Stimulated activated CD8-positive, alpha-beta memory T cell treated with anti-CD3 and anti-CD28 coated beads, Interleukin-4, amount 100 ng/mL, for 4 hours (primary cell): Measurements from ENCODE around the gene SLC35F4.

ENCODE experiments used
- DNase-seq, 2 donors: peaks; one replicate each; pipeline ENCODE4 v3.0.0-alpha.2; 2020; ENCODE audit warnings: low read depth in 2 of 2, low spot score in 1 of 2

SLC35F4 gene

DNA sequence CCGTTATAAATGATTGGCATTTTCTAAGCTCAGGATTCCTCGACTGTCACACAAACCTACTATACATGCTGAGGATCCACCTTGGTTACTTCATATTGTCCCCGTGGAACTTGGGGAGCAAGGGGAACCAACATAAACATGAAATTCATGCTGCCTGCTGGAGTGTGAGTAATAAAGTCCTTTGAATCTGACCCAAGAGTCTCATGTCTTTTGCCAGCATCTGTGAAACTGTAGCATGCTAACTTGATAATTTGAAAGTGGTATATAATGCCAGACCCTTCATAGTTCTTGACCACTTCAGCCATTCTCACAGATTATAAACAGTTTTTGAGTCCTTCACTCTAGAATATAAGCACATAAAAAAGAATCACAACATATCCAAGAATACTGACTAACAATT, 17.1 kb downstream of the SLC35F4 start:
- DNase-seq: no peak

GRCh38 chr14:57848353-57848752, 17.5 kb downstream of the SLC35F4 start:
- DNase-seq: no peak

DNA sequence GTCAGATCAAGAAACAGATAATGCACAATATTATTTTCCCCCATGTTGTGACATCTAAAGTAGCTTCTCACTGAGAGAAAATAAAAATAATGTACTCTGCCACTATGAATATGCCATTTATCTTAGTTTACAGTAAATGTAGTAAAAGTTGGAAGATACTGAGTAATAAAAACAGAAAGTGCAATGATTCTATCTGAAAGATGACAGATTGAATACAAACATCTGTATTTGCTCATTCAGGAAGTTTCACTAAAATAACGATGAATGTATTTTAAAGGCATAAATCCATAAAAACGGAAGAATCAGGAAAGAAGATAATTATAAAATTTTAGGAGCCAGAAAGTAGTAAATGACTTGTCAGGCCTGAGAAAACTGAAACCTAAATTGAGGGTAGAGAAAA, 18.2 kb downstream of the SLC35F4 start:
- DNase-seq: no peak

- no peak for DNase-seq
Measured at GRCh38 chr14:57847096-57847495, 18.8 kb downstream of the SLC35F4 start.

DNA sequence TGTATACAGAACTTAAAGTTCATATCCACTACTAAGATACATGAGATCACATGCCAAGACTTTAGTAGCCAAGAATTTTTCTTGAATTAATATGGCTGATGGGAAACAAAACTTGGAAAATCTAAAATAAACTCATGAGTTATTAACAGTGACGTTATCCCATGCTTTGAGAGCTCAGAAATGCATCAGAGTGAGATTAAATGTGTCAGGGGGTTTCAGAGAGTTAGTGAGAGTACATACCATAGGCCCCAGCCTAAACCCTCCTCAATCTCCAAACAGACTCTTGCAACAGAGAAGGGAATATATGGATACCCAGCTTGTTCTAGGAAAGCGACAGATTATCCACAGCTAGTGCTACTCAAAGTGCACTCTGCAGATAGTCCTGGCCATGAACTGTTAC, 19.3 kb downstream of the SLC35F4 start:
- no peak for DNase-seq

DNA sequence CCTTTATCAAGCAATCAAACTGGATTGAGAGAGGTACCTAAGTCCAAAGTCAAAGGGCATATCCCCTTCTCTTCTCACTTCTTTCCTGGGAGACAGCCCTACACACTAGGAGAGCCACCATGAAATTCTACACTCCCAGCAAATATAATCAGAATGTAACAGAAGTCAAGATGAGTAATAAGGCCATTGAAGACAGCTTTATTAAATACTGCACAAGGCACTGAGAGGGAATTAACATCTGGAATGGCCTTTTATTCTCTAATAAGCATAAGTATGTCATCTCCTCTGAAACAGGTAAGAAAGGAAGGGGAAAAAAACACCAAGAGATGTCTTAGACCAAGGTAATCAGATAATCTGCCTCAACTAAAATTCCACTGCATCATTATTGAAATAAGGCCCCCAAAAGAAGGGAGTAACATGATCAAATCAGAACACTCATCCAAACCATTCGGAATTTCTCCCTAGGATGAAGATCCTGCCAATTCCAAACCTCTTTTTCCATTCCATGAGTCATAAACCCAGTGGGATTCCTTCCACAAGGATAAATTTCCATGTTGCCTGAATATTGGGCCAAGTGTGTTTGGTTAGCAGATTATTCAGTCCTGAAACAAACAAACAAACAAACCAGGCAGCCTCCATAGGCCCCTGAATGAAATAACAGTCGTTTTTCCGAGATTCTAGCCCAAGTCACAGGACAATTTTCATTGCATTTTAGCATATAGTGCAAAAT, 19.9 kb downstream of the SLC35F4 start:
- DNase-seq: no peak

DNA sequence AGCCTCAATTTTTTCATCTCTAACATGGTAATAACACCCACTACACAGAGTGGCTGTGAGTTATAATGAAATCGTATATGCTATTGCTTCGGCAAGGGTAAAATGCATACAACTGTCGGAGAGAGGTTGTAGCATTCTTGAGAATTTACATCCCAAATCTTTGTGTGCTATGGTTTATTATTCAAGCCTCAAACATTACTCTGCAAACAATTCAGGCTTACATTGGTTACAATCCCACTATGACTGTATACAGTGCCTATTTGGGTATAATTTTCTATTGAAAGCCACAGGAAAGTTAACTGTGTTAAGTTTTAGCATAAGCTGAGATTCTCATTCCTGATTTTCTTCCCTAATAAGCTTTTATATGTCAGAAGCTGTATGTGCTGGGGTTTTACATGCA, 20.6 kb downstream of the SLC35F4 start:
- DNase-seq: no peak

DNA sequence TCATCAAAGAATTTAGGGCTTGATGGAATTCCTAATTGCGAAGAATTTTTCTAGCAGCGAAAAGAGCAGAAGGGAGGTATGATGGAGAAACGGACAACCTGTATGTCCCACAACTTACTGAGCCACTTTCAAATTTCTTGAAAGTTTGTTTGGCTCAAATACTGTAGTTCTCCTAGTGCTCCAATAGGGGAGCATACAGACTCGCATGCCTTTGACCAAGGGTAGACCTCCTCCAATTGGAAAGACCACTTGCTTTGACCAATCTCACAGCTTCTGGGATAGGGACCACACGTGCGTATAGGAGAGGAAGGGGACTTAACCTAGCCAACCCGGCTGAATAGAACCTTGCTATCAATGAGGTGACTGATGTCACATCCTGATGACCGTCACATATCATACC, 28.6 kb downstream of the SLC35F4 start:
- DNase-seq: no peak

DNA sequence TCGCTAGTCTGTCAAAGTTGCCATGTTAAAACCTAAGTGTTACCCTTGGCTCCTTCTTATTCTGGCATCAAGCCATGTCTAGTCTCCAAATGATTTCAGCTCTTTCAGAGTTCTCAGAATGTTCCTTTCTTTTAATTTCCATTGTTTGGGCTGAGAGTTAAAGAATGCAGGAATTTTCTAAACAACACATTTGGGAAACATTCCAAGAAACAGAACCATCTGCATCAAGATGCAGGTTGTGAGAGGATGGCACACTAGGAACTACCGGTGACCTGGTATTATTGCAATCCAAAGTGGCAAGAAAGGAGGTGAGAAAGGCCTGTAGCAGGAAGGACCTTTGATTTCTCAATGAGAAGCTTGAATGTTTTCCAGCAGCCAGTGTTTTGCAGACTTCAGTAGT, 30.1 kb downstream of the SLC35F4 start:
- no peak for DNase-seq

DNA sequence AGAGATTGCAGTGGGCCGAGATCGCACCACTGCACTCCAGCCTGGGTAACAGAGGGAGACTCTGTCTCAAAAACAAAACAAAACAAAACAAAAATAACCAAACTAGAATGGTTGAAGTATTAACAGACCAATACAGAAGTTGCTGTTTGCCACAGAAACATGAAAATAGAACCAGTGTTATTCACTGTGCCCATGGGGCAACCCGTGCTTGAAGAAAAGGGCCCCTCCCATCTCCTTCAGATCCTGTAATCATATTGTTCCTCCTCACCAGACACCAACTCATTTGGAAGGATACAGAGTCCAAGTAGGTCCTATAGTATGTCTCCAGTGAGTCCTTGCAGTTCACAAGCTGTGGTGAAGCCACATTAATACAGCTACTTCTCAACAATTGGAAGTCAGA, 30.9 kb downstream of the SLC35F4 start:
- DNase-seq: no peak

DNA sequence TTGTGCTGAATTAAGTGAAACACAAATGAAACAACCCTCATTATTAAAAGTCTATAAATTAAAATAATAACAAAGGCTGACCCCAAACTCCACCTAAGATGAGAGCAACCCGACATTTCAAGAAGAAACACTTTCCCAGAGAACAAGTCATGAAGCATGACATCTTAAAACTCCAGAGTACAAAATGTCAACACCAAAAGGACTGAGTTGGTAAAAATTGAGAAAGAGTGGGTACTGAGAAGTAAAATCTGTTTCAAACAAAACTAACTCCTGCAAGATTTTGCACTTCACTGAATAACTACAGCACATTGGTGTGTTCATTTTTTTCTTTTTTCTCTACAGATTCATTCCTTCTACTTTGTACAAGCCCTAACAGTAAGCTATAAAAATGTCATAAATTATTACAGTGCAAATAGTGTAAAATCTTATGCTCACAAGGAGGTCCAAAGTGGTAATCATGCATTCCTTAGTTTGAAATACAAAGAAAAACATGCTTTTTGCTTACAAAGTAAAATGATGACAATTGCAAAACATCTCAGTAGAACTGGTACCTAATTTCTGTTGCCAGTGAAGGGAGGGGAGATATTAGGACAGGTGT, 31.8 kb downstream of the SLC35F4 start:
- DNase-seq: no peak

- no peak for DNase-seq
Measured at GRCh38 chr14:57833323-57833722, 32.6 kb downstream of the SLC35F4 start.

DNA sequence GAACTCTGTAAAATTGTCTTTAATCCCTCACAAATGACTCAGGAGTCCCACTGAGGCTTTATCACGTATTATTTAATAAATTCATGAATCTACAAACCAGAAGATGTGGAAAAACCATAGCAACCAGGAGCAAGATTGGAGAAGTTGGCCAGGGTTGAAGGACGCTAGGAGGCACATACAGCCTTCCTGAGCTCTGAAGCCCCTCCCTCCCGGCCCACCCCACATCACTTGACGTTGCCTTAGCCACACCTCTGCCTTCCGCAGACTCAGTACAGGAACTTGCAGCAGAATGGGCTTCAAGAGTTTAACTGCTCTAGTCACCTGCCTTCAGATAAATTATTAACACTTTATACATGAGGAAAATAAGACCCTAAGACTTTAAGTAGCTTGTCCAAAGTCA, 33.9 kb downstream of the SLC35F4 start:
- no peak for DNase-seq

- DNase-seq: no peak
Measured at GRCh38 chr14:57828713-57829112, 37.2 kb downstream of the SLC35F4 start.

DNA sequence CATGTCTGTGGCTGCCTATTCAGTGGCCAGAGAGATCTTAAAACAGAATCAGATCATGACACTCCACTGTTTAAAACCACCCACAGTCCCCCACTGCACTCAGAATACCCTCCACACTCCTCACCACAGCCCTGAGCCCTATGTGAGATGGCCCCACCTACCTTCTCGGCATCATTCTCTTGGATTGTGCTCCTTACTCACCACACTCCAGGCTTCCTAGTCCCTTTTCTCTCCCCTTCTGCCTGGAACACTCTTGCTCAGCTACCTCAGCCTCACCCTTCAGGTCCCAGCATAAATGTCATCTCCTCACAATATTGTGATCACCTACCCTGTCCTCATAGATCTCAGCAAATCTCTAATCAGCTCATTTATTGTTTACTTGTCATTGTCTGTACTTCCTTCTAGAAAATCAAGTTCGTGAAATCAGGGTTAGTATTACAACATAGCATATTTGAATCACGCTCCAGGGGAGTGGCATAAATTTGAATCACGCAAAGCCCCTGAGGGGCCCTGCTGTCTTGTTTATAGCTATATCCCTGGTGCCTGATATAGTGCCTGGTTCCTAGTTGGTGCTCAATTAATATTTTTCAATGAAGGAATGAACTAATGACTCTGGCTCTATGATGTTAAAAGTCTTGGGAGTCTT, 42.8 kb downstream of the SLC35F4 start:
- no peak for DNase-seq

GRCh38 chr14:57822081-57822480, 43.8 kb downstream of the SLC35F4 start:
- DNase-seq: no peak

GRCh38 chr14:57820581-57820980, 45.3 kb downstream of the SLC35F4 start:
- DNase-seq: no peak

- DNase-seq: no peak
Measured at GRCh38 chr14:57818511-57818910, 47.4 kb downstream of the SLC35F4 start.

DNA sequence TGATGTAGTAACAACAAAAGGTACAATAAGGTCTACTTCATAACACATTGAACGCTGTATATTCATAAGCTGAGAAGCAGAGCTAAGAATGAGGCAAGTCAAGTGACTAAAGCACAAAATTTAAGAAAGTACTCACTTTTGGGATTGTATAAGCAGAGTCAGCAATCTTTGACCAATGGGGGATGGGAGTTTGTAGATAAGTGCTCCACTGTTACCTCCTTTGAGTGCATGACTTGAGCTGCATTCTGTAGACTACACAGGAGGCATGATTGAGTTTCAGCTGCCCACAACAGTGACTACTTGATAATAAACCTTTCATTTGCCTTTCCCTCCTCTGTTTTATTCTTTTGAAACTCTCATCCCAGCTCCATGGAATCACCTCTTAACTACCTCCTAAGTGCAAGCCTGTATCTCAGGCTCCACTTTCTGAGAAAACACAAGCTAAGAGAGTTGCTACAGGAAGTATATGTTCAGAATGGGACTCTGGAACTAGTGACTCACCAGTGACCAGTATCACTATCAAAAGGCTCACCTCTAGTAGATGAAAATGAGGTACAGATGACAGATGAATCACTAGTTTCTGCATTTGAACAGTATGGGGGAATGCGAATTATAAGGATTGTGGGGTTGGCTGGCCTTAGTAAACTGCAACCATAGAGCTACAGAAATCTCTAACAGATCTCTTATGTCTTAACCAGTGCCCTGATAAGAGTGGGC, 49.2 kb downstream of the SLC35F4 start:
- no peak for DNase-seq

DNA sequence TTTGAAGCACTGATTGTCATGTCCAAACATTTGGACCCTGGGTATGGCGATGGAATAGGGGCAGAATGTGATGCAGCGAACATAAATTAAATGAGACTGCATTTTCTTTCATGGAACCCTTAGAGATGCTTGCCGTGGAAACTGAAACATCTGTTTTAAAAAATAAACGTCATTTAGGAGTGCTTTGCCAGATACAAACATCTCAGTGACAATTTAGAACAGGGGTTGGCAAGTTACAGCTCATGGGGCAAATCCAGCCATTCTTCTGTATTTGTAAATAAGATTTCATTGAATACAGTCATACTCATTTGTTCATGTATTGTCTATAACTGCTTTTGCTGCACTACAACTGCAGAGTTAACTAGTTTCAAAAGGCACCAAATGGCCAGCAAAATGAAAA, 51.2 kb downstream of the SLC35F4 start:
- no peak for DNase-seq

DNA sequence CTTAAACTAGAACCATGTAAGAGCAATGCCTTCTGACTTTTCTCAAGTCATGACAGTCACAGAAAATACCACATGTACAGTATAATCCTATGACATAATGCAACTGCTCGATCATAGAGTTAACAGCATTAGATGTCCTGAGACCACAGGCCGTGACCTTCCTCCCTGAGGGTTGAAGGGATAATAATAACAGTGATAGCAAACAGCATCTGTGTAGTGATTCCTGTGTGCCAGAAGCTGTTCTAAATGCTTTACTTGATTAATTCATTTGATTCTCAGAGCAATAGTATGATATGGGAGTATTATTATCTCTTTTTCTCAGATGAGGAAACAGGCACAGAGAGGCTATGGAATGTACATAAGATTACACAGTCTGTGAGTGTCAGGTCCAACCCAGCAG, 53.2 kb downstream of the SLC35F4 start:
- DNase-seq: no peak

GRCh38 chr14:57811998-57812546, 53.8 kb downstream of the SLC35F4 start:
- DNase-seq: no peak
